ENCODE measurements around the gene GSTM4.
"Not testable (repeated sequence)": the region's sequence is repeated elsewhere in the genome, so short reads cannot be mapped to it uniquely, and the experiment has no call there.

The GSTM4 gene

GRCh38 chr1:109708949-109709348, 53.0 kb downstream of the GSTM4 start:
- DNase-seq (ENCODE audit: low spot score), result not testable (repeated sequence)

GRCh38 chr1:109709822-109710221, 53.9 kb downstream of the GSTM4 start:
- DNase-seq (ENCODE audit: low spot score), result not testable (repeated sequence)
